Umbilical cord (tissue), 2 donors: ENCODE data around the gene BCORL1. TPM values are rescaled to one million over a fixed set of nuclear protein-coding genes. Genes with fewer than 3 reads are reported as not detected.

Experiments used
- DNase-seq: peaks from one replicate; pipeline ENCODE4 v3.0.0-alpha.2; 2015; ENCODE audit warnings: low spot score
- total RNA-seq: library from RNA; depleted of rRNA; stranded (reverse); fragments of >200 nt; gene quantifications from one replicate; pipeline ENCODE4 v1.2.3, GENCODE V29; 2014; ENCODE audit warnings: low replicate concordance; ENCODE audit not compliant: insufficient read depth

The BCORL1 gene
- total RNA-seq, 1 donor from 2014 or later = 1.4 TPM

DNA sequence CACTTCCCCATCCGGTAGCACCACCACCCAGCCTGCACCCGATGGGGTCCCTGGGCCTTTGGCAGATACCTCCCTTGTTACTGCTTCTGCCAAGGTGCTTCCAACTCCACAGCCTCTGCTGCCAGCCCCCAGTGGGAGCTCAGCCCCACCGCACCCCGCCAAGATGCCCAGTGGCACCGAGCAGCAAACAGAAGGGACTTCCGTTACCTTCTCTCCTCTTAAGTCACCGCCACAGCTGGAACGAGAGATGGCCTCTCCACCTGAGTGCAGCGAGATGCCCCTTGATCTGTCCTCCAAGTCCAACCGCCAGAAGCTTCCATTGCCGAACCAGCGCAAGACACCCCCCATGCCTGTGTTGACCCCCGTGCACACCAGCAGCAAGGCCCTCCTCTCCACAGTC lies 31.9 kb downstream of the BCORL1 start:
- DNase-seq = no peak

DNA sequence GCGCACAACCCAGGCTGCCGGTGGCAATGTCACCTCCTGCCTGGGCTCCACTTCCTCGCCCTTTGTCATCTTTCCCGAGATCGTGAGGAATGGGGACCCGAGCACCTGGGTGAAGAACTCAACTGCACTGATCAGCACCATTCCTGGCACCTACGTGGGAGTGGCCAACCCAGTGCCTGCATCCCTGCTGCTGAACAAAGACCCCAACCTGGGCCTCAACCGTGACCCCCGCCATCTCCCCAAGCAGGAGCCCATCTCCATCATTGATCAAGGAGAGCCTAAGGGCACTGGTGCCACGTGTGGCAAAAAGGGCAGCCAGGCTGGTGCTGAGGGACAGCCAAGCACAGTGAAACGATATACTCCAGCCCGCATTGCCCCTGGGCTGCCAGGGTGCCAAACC lies 32.3 kb downstream of the BCORL1 start:
- no peak for DNase-seq

DNA sequence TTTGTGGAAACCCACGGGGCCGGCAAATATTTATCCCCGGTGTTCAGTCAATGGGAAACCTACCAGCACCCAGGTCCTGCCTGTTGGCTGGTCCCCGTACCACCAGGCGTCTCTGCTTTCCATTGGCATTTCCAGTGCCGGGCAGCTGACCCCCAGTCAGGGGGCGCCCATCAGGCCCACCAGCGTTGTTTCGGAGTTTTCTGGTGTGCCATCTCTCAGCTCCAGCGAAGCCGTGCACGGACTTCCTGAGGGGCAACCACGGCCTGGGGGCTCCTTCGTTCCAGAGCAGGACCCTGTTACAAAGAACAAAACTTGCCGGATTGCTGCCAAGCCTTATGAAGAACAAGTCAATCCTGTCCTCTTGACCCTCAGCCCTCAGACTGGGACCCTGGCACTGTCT lies 32.7 kb downstream of the BCORL1 start:
- DNase-seq = no peak

DNA sequence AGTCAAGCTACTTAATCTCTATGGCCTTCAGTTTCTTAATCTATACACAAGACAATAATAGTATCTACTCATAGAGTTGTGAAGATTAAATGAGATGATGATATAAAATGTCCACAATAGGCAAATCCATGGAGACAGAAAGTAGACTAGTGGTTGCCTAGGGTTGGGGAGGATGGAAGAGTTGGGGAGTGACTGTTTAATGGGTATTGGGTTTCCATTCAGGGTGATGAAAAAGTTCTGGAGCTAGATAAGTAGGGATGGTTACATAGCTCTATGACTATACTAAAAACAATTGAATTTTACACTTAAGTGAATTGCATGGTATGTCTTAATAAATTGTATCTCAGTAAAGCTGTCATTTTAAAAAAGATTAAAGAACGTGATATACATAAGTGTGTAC lies 35.7 kb downstream of the BCORL1 start:
- no peak for DNase-seq

DNA sequence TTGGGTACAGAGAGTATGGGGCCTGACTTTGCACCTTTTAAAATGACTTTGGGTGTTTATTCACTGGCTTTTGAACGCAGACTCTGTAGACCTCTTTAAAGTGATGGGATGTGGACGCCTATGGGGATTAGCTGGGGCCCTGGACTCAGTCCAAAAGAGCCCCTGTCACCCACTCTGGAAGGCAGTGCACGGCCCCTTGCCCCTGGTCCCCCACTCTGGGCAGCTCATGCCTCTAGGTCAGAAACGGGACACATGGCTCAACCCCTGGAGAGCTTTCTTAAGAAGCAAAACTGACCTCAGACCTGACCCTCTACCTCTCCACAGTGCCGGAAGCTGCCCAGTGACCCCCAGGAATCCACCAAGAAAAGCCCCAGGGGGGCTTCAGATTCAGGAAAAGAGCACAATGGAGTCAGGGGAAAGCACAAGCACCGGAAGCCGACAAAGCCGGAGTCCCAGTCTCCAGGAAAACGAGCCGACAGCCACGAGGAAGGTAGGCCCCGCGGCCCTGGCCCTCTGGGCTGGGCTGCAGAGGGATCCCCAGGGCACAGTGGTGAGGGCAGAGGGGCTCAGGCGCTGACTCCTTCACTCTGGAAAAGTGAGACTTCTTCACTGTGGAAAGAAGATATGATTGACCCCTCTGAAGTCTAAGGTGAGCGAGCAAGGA lies 38.4 kb downstream of the BCORL1 start:
- no peak for DNase-seq

DNA sequence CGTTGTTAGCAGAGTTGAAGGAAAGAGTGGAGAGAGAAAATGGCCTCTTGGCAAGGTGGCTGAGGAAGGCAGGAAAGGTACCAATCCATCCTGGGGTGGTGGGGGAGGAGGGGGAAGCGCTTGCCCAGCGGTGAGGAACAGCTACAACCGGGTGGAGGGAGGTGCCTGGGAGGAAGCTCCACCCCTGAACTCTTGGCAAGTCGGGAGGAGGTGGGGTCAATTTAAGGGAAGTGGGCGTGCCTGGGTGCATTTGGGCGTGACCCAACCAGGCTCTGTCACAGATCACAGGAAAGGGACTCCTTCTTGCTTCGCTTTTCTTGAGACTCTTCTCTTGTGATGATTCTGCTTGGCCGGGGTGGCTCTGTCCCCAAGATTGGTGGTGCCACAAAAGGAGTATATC lies 41.7 kb downstream of the BCORL1 start:
- peak; percentile 57 for DNase-seq

DNA sequence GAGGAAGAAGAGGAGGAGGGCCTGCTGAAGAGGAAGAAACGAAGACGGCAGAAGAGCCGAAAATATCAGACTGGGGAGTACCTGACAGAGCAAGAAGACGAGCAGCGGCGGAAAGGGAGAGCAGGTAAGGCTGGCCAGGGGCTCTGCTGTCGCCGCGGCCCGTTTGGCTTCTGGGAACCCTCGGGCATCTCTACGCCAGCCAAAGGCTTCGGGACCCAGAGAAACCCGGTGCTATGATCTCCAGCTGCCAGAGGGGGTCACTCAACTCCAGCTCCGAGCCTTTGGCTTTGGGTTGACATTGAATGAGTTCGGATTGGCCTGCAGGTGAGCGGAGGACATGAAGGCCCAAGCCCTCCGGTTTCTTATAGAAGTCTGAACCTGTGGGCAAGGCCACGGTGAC lies 42.8 kb downstream of the BCORL1 start:
- no peak for DNase-seq

DNA sequence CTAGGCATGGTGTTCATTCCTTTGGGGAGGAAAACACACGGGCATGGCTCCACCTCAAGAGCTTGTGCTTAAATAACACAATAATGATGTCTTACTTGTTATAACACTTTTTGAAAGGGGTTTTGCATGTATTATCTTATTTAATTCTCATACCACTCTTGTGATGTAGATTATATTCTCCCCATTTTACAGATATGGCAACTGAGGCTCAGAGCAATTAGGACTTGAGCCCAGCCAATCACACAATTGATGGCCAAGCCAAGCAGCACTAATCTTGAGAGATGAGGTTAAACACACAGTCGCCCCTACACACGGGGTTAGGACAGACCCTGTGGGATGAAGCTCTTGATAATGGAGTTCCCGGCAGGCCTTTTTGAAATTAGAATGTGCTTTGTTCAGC lies 45.1 kb downstream of the BCORL1 start:
- no peak for DNase-seq

DNA sequence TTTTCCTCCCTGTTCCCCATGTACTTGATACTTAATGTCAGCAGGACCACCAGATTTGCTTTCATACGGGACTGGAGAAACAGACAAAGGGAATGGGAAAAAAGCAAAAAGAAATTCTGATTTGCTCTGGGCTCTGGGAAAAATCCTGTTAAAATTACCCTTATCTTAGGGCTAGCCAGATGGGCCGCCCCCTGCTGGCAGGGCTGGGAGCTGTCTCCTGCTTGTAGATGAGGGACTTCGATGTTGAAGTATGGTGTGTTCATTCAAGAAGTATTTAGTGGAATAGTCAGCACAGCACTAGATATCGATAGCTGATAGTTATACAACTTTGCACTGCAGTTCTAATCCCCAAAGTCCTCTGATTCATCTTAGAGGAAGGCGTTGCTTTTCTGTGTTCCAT lies 45.8 kb downstream of the BCORL1 start:
- no peak for DNase-seq

DNA sequence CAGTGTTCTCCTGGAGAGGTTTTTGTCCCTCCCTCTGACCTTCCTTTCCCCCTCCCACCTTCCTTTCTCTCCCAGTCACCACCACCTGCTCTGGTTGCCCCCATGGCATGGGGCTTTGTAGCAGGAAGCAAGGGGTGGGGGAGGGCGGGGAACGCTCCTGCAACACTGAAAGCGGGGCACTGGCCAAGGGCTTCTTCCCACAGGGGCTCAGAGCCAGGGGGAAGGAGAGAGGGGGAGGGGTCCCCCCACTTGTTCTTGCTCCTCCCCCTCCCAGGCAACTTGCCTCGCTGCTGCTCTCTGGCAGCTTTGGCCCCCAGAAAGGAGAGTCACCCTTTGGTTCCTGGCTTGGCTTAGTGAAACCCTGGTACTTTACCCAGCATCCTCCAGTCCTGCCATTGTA lies 48.4 kb downstream of the BCORL1 start:
- DNase-seq = no peak

DNA sequence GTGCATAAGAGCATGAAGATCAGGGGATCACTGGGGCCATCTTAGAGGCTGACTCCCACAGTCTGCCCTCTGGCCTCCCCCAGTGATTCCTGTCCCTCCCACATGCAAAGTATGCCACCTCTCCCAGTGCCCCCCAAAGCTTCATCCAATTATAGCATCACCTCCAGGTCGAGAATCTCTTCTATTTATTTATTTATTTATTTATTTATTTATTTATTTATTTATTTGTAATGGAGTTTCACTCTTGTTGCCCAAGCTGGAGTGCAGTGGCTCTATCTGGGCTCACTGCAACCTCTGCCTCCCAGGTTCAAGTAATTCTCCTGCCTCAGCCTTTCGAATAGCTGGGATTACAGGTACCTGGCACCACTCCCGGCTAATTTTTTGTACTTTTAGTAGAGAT lies 50.1 kb downstream of the BCORL1 start:
- no peak for DNase-seq

DNA sequence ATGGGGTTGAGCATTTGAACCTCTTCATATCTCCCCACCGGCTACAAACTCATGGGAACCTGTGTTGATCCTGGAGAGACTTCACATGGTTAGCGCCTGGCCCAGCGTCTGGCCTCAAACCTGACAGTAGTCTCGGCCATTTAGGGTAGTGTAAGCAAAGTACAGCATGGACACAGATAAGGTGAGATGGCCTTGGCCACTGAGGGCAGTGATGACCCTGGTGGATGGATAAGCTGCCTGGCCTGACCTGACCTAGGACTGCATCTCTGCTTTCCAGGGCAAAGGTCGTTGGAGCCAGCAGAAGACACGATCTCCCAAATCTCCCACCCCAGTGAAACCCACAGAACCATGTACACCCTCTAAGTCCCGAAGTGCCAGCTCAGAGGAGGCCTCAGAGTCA lies 51.7 kb downstream of the BCORL1 start:
- no peak for DNase-seq

DNA sequence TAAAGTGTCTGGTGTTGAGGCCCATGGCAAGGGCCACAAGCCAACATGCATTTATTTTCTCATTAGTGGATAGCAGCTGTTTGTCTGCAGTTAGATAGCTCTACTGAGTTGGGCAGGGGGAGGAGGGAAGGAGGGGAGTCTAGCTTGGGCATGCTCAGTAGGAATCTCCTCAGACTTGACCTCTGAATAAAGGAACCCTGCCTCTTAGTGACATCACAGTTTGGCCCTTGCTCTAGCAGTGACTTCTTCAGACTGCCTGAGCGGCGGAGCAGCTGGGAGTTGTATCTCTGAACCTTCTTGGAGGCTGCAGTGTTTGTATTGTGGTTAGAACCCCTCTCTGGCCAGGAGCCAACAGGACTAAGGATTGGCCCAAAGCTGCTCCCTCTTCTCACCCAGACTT lies 57.4 kb downstream of the BCORL1 start:
- no peak for DNase-seq

DNA sequence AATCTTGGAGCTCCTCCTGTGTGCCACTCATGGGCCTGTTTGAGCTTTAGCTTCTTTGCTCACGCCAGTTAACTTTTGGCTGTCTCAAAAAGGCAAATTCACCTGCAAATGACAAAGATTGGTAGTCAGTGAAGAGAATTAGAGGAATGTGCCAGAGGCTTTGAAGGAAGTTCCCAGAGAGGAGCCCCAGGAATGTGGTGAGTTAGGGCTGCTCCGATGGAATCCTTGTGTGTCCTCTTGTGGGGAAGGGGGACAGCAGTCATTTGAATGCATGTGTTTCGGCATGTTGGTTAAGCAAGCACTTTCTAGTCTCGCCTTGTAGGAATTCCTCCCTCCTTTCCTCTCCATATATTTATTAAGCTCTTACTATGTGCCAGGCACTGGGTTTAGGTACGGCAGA lies 65.0 kb downstream of the BCORL1 start:
- DNase-seq = no peak

DNA sequence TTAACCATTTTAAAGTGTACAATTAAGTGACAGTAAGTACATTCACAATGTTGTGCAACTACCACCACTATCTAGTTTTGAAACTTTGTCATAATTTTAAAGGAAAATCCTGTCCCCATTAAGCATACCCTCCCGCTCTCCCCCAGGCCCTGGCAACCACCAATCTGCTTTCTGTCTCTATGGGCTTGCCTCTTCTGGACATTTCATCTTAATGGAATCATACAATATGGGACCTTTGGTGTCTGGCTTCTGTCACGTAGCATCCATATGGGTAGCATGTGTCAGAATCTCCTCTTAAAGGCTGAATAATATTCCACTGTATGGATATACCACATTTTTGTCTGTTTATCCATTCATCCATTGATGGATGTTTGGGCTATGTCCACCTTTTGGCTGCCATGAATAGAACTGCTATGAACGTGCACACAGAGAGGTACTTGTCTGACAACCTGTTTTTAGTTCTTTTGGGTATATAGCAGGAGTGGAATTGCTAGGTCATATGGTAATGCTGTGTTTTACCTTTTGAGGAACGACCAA lies 66.3 kb downstream of the BCORL1 start:
- no peak for DNase-seq

DNA sequence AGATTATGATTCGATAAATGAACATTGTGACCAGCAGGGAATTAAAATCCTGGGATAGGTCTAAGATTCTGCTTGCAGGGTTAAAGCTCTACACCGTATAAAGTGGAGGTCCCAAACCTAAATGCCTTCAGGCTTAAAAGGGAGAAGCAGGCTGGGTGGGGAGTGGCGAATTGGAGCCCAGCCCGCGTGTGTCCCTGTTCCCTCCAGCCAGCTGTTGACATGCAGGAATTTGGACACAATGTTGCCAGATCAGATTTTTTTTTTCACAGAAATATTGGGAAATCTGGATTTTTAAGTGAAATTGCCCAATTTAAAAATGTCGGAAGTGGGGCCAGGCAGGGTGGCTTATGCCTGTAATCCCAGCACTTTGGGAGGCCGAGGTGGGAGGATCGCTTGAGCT lies 67.4 kb downstream of the BCORL1 start:
- no peak for DNase-seq

DNA sequence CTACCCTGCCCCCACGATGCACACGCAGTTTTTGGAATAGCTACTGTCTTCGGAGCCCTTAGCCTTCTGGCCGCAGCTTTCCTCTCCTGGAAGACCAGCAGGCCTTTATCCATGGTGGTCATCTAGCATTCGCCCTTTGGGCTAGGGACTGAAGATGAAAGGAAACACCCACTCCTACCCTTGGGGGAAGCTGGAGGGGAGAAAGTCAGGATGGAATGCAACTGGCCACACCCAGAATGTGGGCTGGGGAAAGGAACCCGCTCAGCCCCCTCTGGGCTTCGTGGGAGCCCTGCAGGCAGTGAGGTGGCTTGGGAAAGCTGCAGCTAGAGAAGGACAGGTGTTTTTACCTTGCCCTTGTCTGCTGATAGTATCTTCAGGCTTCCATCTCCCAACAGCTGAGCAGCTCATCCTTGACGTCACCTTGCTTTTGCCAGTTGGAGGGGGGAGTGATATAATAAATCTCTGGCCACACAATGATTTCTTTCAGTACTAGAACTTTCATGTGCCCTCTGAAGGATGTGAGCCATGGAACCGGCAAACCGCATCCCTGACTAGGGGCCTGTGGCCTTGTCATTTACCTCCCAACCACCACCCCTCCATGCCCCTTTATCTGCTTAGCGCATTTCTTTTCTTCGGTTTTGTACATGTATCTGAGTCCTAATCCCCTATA lies 68.9 kb downstream of the BCORL1 start:
- DNase-seq = no peak

DNA sequence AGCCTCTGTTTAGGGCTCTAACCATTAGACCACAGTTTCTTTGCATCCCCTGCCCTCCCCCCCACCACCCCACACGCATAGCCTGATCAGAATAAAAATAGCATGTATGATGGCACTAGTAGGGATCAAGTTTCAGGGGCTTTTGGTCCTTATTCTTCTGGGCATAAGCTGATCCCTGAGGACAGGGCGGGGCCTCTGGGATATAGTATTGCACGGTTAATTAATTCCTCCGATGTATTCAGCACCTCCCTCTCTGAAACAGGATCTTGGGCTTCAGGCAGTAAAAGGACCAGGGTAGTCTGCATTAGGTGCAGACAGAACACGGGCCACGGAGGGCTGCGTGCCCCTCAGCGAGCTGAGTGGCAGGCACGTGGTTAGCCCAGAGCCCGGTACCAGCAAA lies 70.8 kb downstream of the BCORL1 start:
- no peak for DNase-seq

DNA sequence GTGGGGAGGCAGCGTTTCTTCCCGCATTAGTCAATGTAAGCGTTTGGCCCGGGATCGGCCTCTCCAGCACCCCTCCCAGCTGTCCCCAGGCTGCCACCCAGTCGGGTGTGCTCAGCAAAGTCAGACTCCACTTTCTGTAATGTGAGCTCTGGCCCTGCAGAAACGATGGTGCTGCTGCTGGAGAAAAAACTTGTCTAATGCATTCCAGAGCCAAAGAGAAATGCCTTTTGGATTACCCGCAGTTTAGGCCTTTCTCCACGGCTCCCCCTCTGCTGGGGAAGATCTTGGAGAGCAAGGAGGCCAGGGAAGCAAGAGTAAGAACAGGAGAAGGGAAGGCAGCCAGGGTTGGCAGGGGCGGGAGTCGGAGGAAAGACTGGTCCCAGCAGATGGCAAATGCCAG lies 72.7 kb downstream of the BCORL1 start:
- DNase-seq = peak; percentile 87

DNA sequence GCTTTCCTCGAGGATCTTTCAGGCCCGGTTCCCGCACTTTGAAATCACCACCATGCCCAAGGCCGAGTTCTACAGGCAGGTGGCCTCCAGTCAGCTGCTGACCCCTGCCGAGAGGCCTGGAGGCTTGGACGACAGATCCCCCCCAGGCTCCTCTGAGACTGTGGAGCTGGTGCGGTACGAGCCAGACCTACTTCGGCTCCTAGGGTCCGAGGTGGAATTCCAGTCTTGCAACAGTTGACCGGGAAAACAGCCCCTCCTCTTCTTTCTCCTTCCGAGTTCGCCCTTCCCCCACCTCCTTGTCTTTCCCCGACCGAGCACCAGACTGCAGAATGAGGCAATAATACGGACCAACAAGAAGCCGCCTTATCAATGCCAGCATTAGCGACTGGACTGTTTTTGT lies 73.5 kb downstream of the BCORL1 start:
- no peak for DNase-seq

DNA sequence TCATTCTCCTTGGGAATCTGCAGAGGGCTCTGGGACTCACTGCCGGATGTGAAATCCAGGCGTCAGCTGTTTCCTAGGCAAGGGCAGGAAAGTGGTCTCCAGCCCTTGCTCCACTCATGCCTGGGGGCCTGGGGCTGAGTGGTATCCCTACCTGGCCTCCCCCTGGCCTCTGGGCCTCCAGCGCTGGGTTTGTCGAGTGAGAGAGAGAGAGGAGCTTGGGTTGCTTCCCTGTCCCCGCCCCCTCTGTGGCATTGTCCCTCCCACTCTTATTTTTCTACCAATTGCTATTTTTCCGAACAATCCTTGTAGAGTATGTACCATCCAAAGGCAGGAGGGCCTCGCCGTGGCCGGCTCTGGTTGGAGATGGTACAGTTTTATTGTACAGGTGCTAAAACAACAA lies 74.8 kb downstream of the BCORL1 start:
- DNase-seq = no peak

DNA sequence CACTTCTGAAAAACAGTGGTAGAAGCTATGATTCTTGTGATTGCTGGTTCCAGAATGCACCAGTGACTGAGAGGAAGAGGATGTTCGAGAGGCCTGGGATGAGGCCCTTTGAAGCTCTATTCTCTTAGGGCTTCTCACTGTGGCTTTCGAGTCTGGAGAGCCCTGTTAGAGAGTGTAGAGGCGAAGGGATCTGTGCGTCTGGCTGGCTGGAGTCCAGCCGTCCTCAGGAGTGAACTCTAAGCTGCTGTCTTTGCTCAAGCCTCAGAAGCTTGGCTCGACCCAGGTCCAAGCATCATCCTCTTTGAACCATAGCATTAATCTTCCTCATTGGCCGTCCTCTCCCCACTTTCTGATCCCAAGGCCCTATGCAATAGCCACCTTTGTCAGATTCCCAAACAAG lies 76.2 kb downstream of the BCORL1 start:
- DNase-seq = peak; percentile 60
